ENCODE measurements around the gene KANSL3. TPM values are rescaled to one million over a fixed set of nuclear protein-coding genes. Genes with fewer than 3 reads are reported as not detected.

The KANSL3 gene
- total RNA-seq, 2 experiments from 2014 or later: 54.4 to 61.8 TPM

DNA sequence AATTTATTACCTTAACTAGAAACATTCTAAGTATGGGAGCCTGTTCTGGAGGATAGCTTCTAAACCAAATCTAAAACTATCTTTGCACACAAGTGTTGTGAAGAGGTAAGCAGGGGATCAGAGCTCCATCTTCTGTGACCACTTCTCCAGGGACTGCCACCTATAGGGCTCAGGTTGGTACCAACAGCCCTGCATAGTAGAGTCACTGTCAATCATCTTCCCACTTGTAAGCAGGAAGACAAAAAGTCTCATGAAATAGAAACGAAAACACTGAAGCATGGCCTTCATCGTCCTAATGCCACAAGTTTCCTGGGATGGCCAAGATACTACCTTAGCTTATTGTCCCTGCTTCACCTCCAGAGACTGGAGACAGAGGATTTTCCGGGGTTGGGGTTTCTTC lies 43.8 kb downstream of the KANSL3 start:
- Mint-ChIP-seq H3K4me3 (peak overlapping the region; percentile 32), H3K27ac (peak overlapping the region; percentile 83), H3K4me1 (ENCODE audit: low read depth) (peaks cover 40% of the 10 kb centered on the region), H3K9me3 (no peaks in the 10 kb centered on the region), H3K27me3 (no peaks in the 10 kb centered on the region), H3K36me3 (ENCODE audit: low read depth) (peaks cover 77% of the 10 kb centered on the region)
- ATAC-seq (ENCODE audit: poor library complexity) (peak; percentile 55), DNase-seq (peak in 2 of 14 experiments; percentile 15 to 21)
- POLR2A ChIA-PET: interaction anchor here (0.6 to 1.5 kb wide), 10 partner anchors 10 to 212 kb away, joined by 3 to 5 read pairs (median 3); partner anchors contain the start of gene ARID5A
- Histone ChIP-seq H3K27me3 (ENCODE audit: control insufficient read depth in 1 of 2, insufficient read depth in 2 of 2, low read length in 2 of 2) (no peaks in the 10 kb centered on the region), H3K27ac (ENCODE audit: low read depth in 1 of 2, low read length in 2 of 2) (peak overlapping the region; percentile 31 to 52), H3K4me1 (ENCODE audit: insufficient read depth, low read length) (peaks cover 31% of the 10 kb centered on the region), H3K4me3 (ENCODE audit: low read length) (no peak overlapping the region), H3K9me3 (ENCODE audit: control insufficient read depth in 1 of 2, insufficient read depth in 1 of 2, low read length in 2 of 2) (no peaks in the 10 kb centered on the region), H3K36me3 (ENCODE audit: insufficient read depth, low read length) (peaks cover 49% of the 10 kb centered on the region)
- intact Hi-C loops (cut with DNase I, micrococcal nuclease): no loop called here
- TF ChIP-seq, protein P1, sequence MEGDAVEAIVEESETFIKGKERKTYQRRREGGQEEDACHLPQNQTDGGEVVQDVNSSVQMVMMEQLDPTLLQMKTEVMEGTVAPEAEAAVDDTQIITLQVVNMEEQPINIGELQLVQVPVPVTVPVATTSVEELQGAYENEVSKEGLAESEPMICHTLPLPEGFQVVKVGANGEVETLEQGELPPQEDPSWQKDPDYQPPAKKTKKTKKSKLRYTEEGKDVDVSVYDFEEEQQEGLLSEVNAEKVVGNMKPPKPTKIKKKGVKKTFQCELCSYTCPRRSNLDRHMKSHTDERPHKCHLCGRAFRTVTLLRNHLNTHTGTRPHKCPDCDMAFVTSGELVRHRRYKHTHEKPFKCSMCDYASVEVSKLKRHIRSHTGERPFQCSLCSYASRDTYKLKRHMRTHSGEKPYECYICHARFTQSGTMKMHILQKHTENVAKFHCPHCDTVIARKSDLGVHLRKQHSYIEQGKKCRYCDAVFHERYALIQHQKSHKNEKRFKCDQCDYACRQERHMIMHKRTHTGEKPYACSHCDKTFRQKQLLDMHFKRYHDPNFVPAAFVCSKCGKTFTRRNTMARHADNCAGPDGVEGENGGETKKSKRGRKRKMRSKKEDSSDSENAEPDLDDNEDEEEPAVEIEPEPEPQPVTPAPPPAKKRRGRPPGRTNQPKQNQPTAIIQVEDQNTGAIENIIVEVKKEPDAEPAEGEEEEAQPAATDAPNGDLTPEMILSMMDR (IDR thresholded peaks at IDR 0.05): no peak
- CTCF ChIA-PET: interaction anchor here (1.8 kb wide), 1 partner anchor 12 kb away, joined by 9 read pairs; no protein-coding TSS in a partner anchor

DNA sequence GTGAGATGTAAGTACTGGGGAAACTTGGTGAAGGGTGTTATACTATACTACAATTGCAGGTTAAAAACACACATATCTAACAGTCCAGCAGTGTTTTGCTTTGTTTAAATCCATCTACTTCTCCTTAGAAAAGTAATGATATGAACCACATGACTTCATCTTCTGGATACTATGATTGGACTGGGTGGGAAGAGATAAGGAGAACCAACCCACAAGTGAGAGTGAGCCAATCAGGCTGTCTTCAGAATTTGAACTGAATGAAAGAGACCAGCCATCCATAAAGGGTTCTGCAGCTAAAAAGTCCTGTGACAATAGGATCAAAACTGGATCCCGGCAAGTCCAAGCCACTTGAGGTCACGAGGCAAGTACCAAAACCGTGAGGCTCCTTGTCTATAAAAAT lies 46.6 kb downstream of the KANSL3 start:
- peaks cover 62% of the 10 kb centered on the region for H3K36me3 Mint-ChIP-seq (ENCODE audit: low read depth)
- POLR2A ChIA-PET: no interaction called here
- TF ChIP-seq, protein P1 (IDR thresholded peaks at IDR 0.05): no peak
- H3K27me3 Mint-ChIP-seq: no peaks in the 10 kb centered on the region
- H3K4me3 Mint-ChIP-seq: no peak overlapping the region
- DNase-seq: no peak
- Histone ChIP-seq H3K4me1 (ENCODE audit: insufficient read depth, low read length) (peaks cover 31% of the 10 kb centered on the region), H3K36me3 (ENCODE audit: insufficient read depth, low read length) (peaks cover 29% of the 10 kb centered on the region), H3K27me3 (ENCODE audit: control insufficient read depth in 1 of 2, insufficient read depth in 2 of 2, low read length in 2 of 2) (no peaks in the 10 kb centered on the region), H3K4me3 (ENCODE audit: low read length) (no peak overlapping the region), H3K27ac (ENCODE audit: low read depth in 1 of 2, low read length in 2 of 2) (no peak overlapping the region), H3K9me3 (ENCODE audit: control insufficient read depth in 1 of 2, insufficient read depth in 1 of 2, low read length in 2 of 2) (no peaks in the 10 kb centered on the region)
- intact Hi-C loops (cut with DNase I, micrococcal nuclease): no loop called here
- ATAC-seq (ENCODE audit: poor library complexity): no peak
- peaks cover 55% of the 10 kb centered on the region for H3K4me1 Mint-ChIP-seq (ENCODE audit: low read depth)
- CTCF ChIA-PET: no interaction called here
- no peaks in the 10 kb centered on the region for H3K9me3 Mint-ChIP-seq
- no peak overlapping the region for H3K27ac Mint-ChIP-seq

GRCh38 chr2:96591054-96591453 lies 47.1 kb downstream of the KANSL3 start:
- H3K9me3 ChIP-seq (ENCODE audit: control insufficient read depth in 1 of 2, insufficient read depth in 1 of 2, low read length in 2 of 2): no peaks in the 10 kb centered on the region
- no peak for ATAC-seq (ENCODE audit: poor library complexity)
- no peaks in the 10 kb centered on the region for H3K27me3 ChIP-seq (ENCODE audit: control insufficient read depth in 1 of 2, insufficient read depth in 2 of 2, low read length in 2 of 2)
- ChIA-PET CTCF (no interaction called here), POLR2A (no interaction called here)
- DNase-seq: no peak
- intact Hi-C loops (cut with DNase I, micrococcal nuclease): no loop called here
- peaks cover 26% of the 10 kb centered on the region for H3K36me3 ChIP-seq (ENCODE audit: insufficient read depth, low read length)
- H3K4me3 Mint-ChIP-seq: no peak overlapping the region
- H3K36me3 Mint-ChIP-seq (ENCODE audit: low read depth): peaks cover 61% of the 10 kb centered on the region
- no peak overlapping the region for H3K27ac Mint-ChIP-seq
- H3K4me1 Mint-ChIP-seq (ENCODE audit: low read depth): peaks cover 55% of the 10 kb centered on the region
- TF ChIP-seq, protein P1 (IDR thresholded peaks at IDR 0.05): no peak
- H3K27ac ChIP-seq (ENCODE audit: low read depth in 1 of 2, low read length in 2 of 2): no peak overlapping the region
- peaks cover 31% of the 10 kb centered on the region for H3K4me1 ChIP-seq (ENCODE audit: insufficient read depth, low read length)
- no peaks in the 10 kb centered on the region for H3K27me3 Mint-ChIP-seq
- H3K9me3 Mint-ChIP-seq: no peaks in the 10 kb centered on the region
- no peak overlapping the region for H3K4me3 ChIP-seq (ENCODE audit: low read length)
